H1 (cell line): ENCODE results near the gene HIVEP3. TPM values are rescaled to one million over a fixed set of nuclear protein-coding genes. Genes with fewer than 3 reads are reported as not detected.
A peak's percentile ranks its signal among the peaks of the same experiment; 100 is the strongest.

Experiments used
- CTCF ChIA-PET: fragments of 300-600 bp; sonication (Branson Sonifier 250); formaldehyde crosslinking; loops from one replicate; lab custom pipeline; 2021; ENCODE audit not compliant: partially characterized antibody; lab: Charles Lee
- POLR2A ChIA-PET: fragments of 300-600 bp; sonication (Branson Sonifier 250); formaldehyde crosslinking; loops from one replicate; lab custom pipeline; 2021; ENCODE audit warnings: inconsistent platforms; ENCODE audit not compliant: partially characterized antibody; lab: Charles Lee
- DNase-seq, 2 experiments: peaks; one replicate each; pipeline versions ENCODE4 v3.0.0 to v3.0.0-alpha.2; 2010 to 2022; ENCODE audit warnings: low spot score in 2 of 2, low read depth in 1 of 2, mixed read lengths in 1 of 2
- FAIRE-seq: peaks from 2 replicates; lab custom pipeline; 2011; peaks lifted over from hg19 to GRCh38; lab: Jason Lieb, UNC
- H2AFZ ChIP-seq: 2 replicates; pipeline ENCODE4 v1.8.1; 2012; ENCODE audit warnings: low read length, inconsistent platforms
- H2AK5ac ChIP-seq: 2 replicates; pipeline ENCODE4 v1.6.1; 2013; ENCODE audit warnings: low read depth, low read length
- H2BK120ac ChIP-seq: replicated peaks from 2 replicates; pipeline ENCODE3; 2013; ENCODE audit warnings: low read depth, low read length, inconsistent platforms
- H2BK12ac ChIP-seq: 2 replicates; pipeline ENCODE4 v1.6.1; 2013; ENCODE audit warnings: low read depth, low read length
- H2BK15ac ChIP-seq: 2 replicates; pipeline ENCODE4 v1.6.1; 2013; ENCODE audit warnings: low read length
- H2BK20ac ChIP-seq: 2 replicates; pipeline ENCODE4 v1.6.1; 2013; ENCODE audit warnings: low read length
- H2BK5ac ChIP-seq: 2 replicates; pipeline ENCODE4 v1.6.1; 2013; ENCODE audit warnings: low read depth, low read length
- H3K14ac ChIP-seq: 2 replicates; pipeline ENCODE4 v1.6.1; 2013; ENCODE audit warnings: inconsistent platforms; ENCODE audit not compliant: insufficient read length
- H3K18ac ChIP-seq: 2 replicates; pipeline ENCODE4 v1.6.1; 2013; ENCODE audit warnings: low read length; ENCODE audit errors: extremely low read depth
- H3K23ac ChIP-seq: 2 replicates; pipeline ENCODE4 v1.6.1; 2013; ENCODE audit warnings: inconsistent platforms; ENCODE audit not compliant: insufficient read length
- H3K23me2 ChIP-seq: 2 replicates; pipeline ENCODE4 v1.6.1; 2013; ENCODE audit warnings: low read depth, low read length
- H3K27ac ChIP-seq: 2 replicates; pipeline ENCODE4 v1.6.1; 2011; ENCODE audit warnings: low read depth, low read length, inconsistent platforms
- H3K27me3 ChIP-seq, 4 experiments: replicated peaks in 1 of 4; 1 replicate in 1 of 4; 2 replicates in 3 of 4; pipeline versions ENCODE4 v1.6.1 to v1.8.1; 2011 to 2013; ENCODE audit warnings: low read length in 3 of 4, mild to moderate bottlenecking in 3 of 4, inconsistent platforms in 2 of 4, mixed read lengths in 2 of 4, moderate library complexity in 1 of 4; ENCODE audit not compliant: control insufficient read depth in 3 of 4, insufficient read depth in 3 of 4; ENCODE audit errors: extremely low read depth in 1 of 4
- H3K36me3 ChIP-seq, 4 experiments: 2 replicates each; pipeline versions ENCODE4 v1.6.1 to v1.8.1; 2011 to 2013; ENCODE audit warnings: mild to moderate bottlenecking in 4 of 4, low read length in 3 of 4, moderate library complexity in 2 of 4, control low read depth in 1 of 4, inconsistent platforms in 1 of 4; ENCODE audit not compliant: insufficient read depth in 4 of 4, control insufficient read depth in 2 of 4
- H3K4ac ChIP-seq: replicated peaks from 2 replicates; pipeline ENCODE3; 2013; ENCODE audit warnings: low read length, low read depth, mixed read lengths, inconsistent platforms; ENCODE audit not compliant: insufficient read length
- H3K4me1 ChIP-seq, 4 experiments: replicated peaks in 1 of 4; 1 replicate in 1 of 4; 2 replicates in 3 of 4; pipeline versions ENCODE4 v1.6.1 to v1.8.1; 2011 to 2013; ENCODE audit warnings: low read length in 3 of 4, inconsistent platforms in 2 of 4, mixed read lengths in 1 of 4; ENCODE audit not compliant: insufficient read depth in 4 of 4, control insufficient read depth in 3 of 4
- H3K4me2 ChIP-seq, 2 experiments: 2 replicates each; pipeline versions ENCODE4 v1.6.1 to v1.8.1; 2011 to 2013; ENCODE audit warnings: low read depth in 2 of 2, low read length in 2 of 2, control low read depth in 1 of 2, inconsistent platforms in 1 of 2, mild to moderate bottlenecking in 1 of 2; ENCODE audit not compliant: insufficient read depth in 1 of 2
- H3K4me3 ChIP-seq, 4 experiments: fragments of 200-600, 300-600 bp in 1 of 4; sonication (generic), shearing (Covaris generic), sonication (Bioruptor Twin) in 1 of 4; 2 replicates each; pipeline versions ENCODE4 v1.5.1 to v1.8.1; 2011 to 2016; ENCODE audit warnings: low read length in 4 of 4, low read depth in 3 of 4, control low read depth in 2 of 4, inconsistent platforms in 2 of 4, mild to moderate bottlenecking in 2 of 4, mixed read lengths in 1 of 4, moderate library complexity in 1 of 4; ENCODE audit not compliant: insufficient read depth in 2 of 4; ENCODE audit errors: extremely low read depth in 1 of 4
- H3K56ac ChIP-seq: replicated peaks from 2 replicates; pipeline ENCODE3; 2013; ENCODE audit warnings: low read depth, mild to moderate bottlenecking, mixed read lengths, low read length, inconsistent platforms; ENCODE audit not compliant: insufficient read length
- H3K79me1 ChIP-seq: 2 replicates; pipeline ENCODE4 v1.6.1; 2013; ENCODE audit warnings: low read depth, low read length, control low read depth
- H3K79me2 ChIP-seq, 2 experiments: 2 replicates each; pipeline versions ENCODE4 v1.6.1 to v1.8.1; 2012 to 2013; ENCODE audit warnings: low read length in 2 of 2, mild to moderate bottlenecking in 2 of 2, inconsistent platforms in 1 of 2; ENCODE audit not compliant: insufficient read depth in 2 of 2, control insufficient read depth in 1 of 2
- H3K9ac ChIP-seq, 4 experiments: replicated peaks in 1 of 4; 1 replicate in 1 of 4; 2 replicates in 3 of 4; pipeline versions ENCODE4 v1.6.1 to v1.8.1; 2011 to 2013; ENCODE audit warnings: low read depth in 3 of 4, low read length in 3 of 4, control low read depth in 2 of 4, mild to moderate bottlenecking in 2 of 4, moderate library complexity in 2 of 4, inconsistent platforms in 1 of 4; ENCODE audit errors: extremely low read depth in 1 of 4
- H3K9me3 ChIP-seq, 2 experiments: 2 replicates each; pipeline versions ENCODE4 v1.6.1 to v1.8.1; 2012 to 2013; ENCODE audit warnings: mild to moderate bottlenecking in 2 of 2, moderate library complexity in 2 of 2, control low read depth in 1 of 2, inconsistent platforms in 1 of 2, low read depth in 1 of 2, low read length in 1 of 2, mixed read lengths in 1 of 2; ENCODE audit not compliant: insufficient read depth in 2 of 2
- H4K20me1 ChIP-seq, 2 experiments: replicated peaks in 1 of 2; 2 replicates each; pipeline versions ENCODE3 to v1.8.1; 2011 to 2013; ENCODE audit warnings: inconsistent platforms in 2 of 2, low read length in 2 of 2, mild to moderate bottlenecking in 1 of 2; ENCODE audit not compliant: insufficient read depth in 2 of 2, control insufficient read depth in 1 of 2
- H4K5ac ChIP-seq: 2 replicates; pipeline ENCODE4 v1.6.1; 2013; ENCODE audit warnings: low read length, low read depth, mixed read lengths, inconsistent platforms; ENCODE audit not compliant: insufficient read length
- H4K8ac ChIP-seq: 2 replicates; pipeline ENCODE4 v1.8.0; 2013; ENCODE audit warnings: mild to moderate bottlenecking, moderate library complexity, low read length, inconsistent platforms; ENCODE audit not compliant: insufficient read depth; ENCODE audit errors: extremely low read depth
- H4K91ac ChIP-seq: replicated peaks from 2 replicates; pipeline ENCODE3; 2013; ENCODE audit warnings: low read length, mixed read lengths, inconsistent platforms; ENCODE audit not compliant: insufficient read length
- CEBPB ChIP-seq: IDR thresholded peaks from 2 replicates; pipeline ENCODE4 v1.6.1; 2012; ENCODE audit warnings: low read depth, low read length
- KDM5A ChIP-seq: fragments of 200-600 bp; IDR thresholded peaks from 2 replicates; pipeline ENCODE4 v1.7.1; 2012; ENCODE audit warnings: mild to moderate bottlenecking, low read length, inconsistent platforms, mixed read lengths
- SIN3A ChIP-seq, 2 experiments: IDR thresholded peaks in 1 of 2; conservative IDR thresholded peaks in 1 of 2; 2 replicates each; pipeline ENCODE4 v1.6.1; 2011 to 2012; ENCODE audit warnings: low read length in 2 of 2, improper control_type of control experiment in 1 of 2, low read depth in 1 of 2, mild to moderate bottlenecking in 1 of 2
- WGBS, 2 experiments: shearing (Covaris generic) in 1 of 2; methylation state at CpG; one replicate each; pipeline versions ENCODE4 v1.1.6 to v1.1.7; 2013 to 2015; ENCODE audit warnings: low lambda C conversion rate in 2 of 2, mixed read lengths in 2 of 2, inconsistent platforms in 1 of 2, low coverage in 1 of 2, missing lambda C conversion rate in 1 of 2; ENCODE audit not compliant: insufficient replicate concordance in 2 of 2, insufficient coverage in 1 of 2, insufficient read length in 1 of 2; ENCODE audit errors: extremely low coverage in 1 of 2, missing lambda C conversion rate in 1 of 2; 5-methylcytosine and 5-hydroxymethylcytosine counted together
- polyA plus RNA-seq, 7 experiments: library from polyadenylated mRNA; depleted of rRNA in 3 of 7; stranded (reverse) in 5 of 7; unstranded in 2 of 7; fragments of >200 nt in 5 of 7; fragments of 200-250 nt in 2 of 7; gene quantifications; 1 replicate in 5 of 7; 2 replicates in 1 of 7; 4 replicates in 1 of 7; pipeline versions ENCODE4 v1.2.1 to v1.2.3, GENCODE V29; 2011 to 2013; ENCODE audit warnings: missing spikeins in 2 of 7, mixed read lengths in 2 of 7
- total RNA-seq: library from RNA; stranded (reverse); fragmentation: NEBNext Ultra II Directional; extraction: Animal tissue kit (Norgen Biotek cat#: 25700); gene quantifications from 2 replicates; pipeline ENCODE4 v1.2.1, GENCODE V29; 2021
- TF ChIP-seq, protein P1 (sequence below): IDR thresholded peaks from 2 replicates; pipeline ENCODE4 v1.6.1; 2011; ENCODE audit warnings: low read length, improper control_type of control experiment
- TF ChIP-seq, protein P2 (sequence below): IDR thresholded peaks from 2 replicates; pipeline ENCODE4 v1.6.1; 2012; ENCODE audit warnings: inconsistent platforms

HIVEP3 gene
- total and polyA plus RNA-seq, 2 of the 8 experiments (the other 6 are each of a cell fraction or from before 2014, with no cell fraction given): 0.24 to 0.69 TPM

DNA sequence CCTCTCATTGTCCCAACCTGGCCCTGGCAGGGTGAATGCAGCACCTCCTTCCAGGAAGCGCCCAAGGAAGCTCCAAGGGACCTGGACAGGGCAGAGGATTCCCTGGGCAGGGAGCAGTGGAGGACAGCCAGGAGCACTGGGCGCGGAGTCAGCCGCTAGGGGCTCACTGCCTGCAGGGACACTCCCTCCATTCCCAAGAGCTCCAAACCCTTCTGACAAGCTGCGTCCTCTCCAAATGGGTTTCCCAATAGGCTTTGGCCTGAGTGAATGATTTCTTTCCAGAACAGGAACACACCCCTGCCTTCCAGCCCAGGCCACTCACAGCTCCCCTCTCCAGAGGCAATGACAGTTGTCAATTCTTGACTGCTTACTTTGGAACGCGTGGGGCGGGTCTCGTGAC, 305.8 kb downstream of the HIVEP3 start:
- Histone ChIP-seq H3K79me2 (no peaks in the 10 kb centered on the region), H3K4me2 (no peak overlapping the region), H4K20me1 (no peaks in the 10 kb centered on the region), H3K27ac (no peak overlapping the region), H2BK12ac (no peak overlapping the region), H3K9me3 (no peaks in the 10 kb centered on the region), H3K23me2 (no peaks in the 10 kb centered on the region), H3K27me3 (no peaks in the 10 kb centered on the region; a peak in 1 of 7 replicates), H3K14ac (no peak overlapping the region), H3K79me1 (no peaks in the 10 kb centered on the region), H2AFZ (no peak overlapping the region), H3K56ac (no peak overlapping the region), H2BK15ac (no peak overlapping the region), H2AK5ac (no peak overlapping the region), H4K5ac (no peak overlapping the region), H3K9ac (no peak overlapping the region), H4K91ac (no peak overlapping the region), H3K18ac (no peak overlapping the region), H3K4me1 (no peaks in the 10 kb centered on the region; a peak in 1 of 7 replicates), H3K4me3 (no peak overlapping the region), H3K23ac (no peak overlapping the region), H2BK20ac (no peak overlapping the region), H3K4ac (no peak overlapping the region), H3K36me3 (no peaks in the 10 kb centered on the region), H4K8ac (no peak overlapping the region), H2BK120ac (no peak overlapping the region), H2BK5ac (no peak overlapping the region)
- POLR2A ChIA-PET: interaction anchor here (1.8 kb wide), 1 partner anchor 10 kb away, joined by 5 read pairs; no protein-coding TSS in a partner anchor
- FAIRE-seq (no peak), DNase-seq (peak in 1 of 2 experiments; percentile 17)
- CTCF ChIA-PET: interaction anchor here (1.8 to 2.2 kb wide), 3 partner anchors 9 to 33 kb away, joined by 4 to 11 read pairs (median 6); no protein-coding TSS in a partner anchor
- WGBS, 2 experiments: 91% methylated on average over 9 of the region's 9 CpGs; no CpG with 5 or more reads in 1 of the 2 experiments
- TF ChIP-seq CEBPB (no peak), SIN3A (conservative IDR thresholded peaks at IDR 0.05 in 1 of 2, IDR thresholded peaks at IDR 0.05 in 1 of 2; ENCODE audit: low read depth in 1 of 2, low read length in 2 of 2) (no peak), KDM5A (no peak)
- TF ChIP-seq, protein P1, sequence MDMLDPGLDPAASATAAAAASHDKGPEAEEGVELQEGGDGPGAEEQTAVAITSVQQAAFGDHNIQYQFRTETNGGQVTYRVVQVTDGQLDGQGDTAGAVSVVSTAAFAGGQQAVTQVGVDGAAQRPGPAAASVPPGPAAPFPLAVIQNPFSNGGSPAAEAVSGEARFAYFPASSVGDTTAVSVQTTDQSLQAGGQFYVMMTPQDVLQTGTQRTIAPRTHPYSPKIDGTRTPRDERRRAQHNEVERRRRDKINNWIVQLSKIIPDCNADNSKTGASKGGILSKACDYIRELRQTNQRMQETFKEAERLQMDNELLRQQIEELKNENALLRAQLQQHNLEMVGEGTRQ: no peak
- TF ChIP-seq, protein P2, sequence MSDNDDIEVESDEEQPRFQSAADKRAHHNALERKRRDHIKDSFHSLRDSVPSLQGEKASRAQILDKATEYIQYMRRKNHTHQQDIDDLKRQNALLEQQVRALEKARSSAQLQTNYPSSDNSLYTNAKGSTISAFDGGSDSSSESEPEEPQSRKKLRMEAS: no peak
